ENCODE data around the gene TOP2A. TPM values are rescaled to one million over a fixed set of nuclear protein-coding genes. Genes with fewer than 3 reads are reported as not detected.

The TOP2A gene
- total RNA-seq, 6 experiments from 2014 or later = 0.22 to 7.3 (median 3.0) TPM

- H3K27me3 ChIP-seq = no peaks in the 10 kb centered on the region
- intact Hi-C loops (cut with DNase I) = loop anchor here in 1 of 2 donors (10.0 kb wide), 1 partner anchor 119 kb away; no protein-coding TSS in a partner anchor
- no peak for DNase-seq
Measured at GRCh38 chr17:40366076-40366860, 51.4 kb downstream of the TOP2A start.

GRCh38 chr17:40364906-40365305, 52.8 kb downstream of the TOP2A start:
- 87% methylated on average over 4 of the region's 9 CpGs for WGBS (ENCODE audit: insufficient coverage, low coverage, low lambda C conversion rate, missing lambda C conversion rate)
- intact Hi-C loops (cut with DNase I) = loop anchor here in 1 of 2 donors (10.0 kb wide), 1 partner anchor 120 kb away; no protein-coding TSS in a partner anchor

More at GRCh38 chr17:40366076-40366860, 51.4 kb downstream of the TOP2A start:
- H3K36me3 ChIP-seq = no peaks in the 10 kb centered on the region
- TF ChIP-seq POLR2A (IDR thresholded peaks at IDR 0.05) = no peak
- no peak for TF ChIP-seq CTCF (IDR thresholded peaks at IDR 0.05)
- no peaks in the 10 kb centered on the region for H3K4me1 ChIP-seq
- no peak overlapping the region for H3K4me3 ChIP-seq
- no peak overlapping the region for H3K27ac ChIP-seq
- 91% methylated on average over 4 of the region's 18 CpGs for WGBS (ENCODE audit: insufficient coverage, low coverage, low lambda C conversion rate, missing lambda C conversion rate)
- no peak for ATAC-seq
- no peaks in the 10 kb centered on the region for H3K9me3 ChIP-seq

GRCh38 chr17:40364121-40364861, 53.4 kb downstream of the TOP2A start, which contains the start of gene GJD3:
GJD3 (minus strand) TSS chr17:40364737; CDS start chr17:40363815, 922 bp downstream.
- intact Hi-C loops (cut with DNase I) = loop anchor here in 1 of 2 donors (10.0 kb wide), 1 partner anchor 121 kb away; no protein-coding TSS in a partner anchor
- TF ChIP-seq CTCF (IDR thresholded peaks at IDR 0.05) = no peak
- TF ChIP-seq POLR2A (IDR thresholded peaks at IDR 0.05) = no peak
- Histone ChIP-seq H3K27ac (no peak within 1 kb of the TSS), H3K36me3 (no peaks in the 10 kb centered on the region), H3K4me1 (no peaks in the 10 kb centered on the region), H3K4me3 (peak within 1 kb of the TSS; percentile 49 to 64 (median 55)), H3K9me3 (no peaks in the 10 kb centered on the region), H3K27me3 (no peaks in the 10 kb centered on the region)
- DNase-seq = no peak
- WGBS (ENCODE audit: insufficient coverage, low coverage, low lambda C conversion rate, missing lambda C conversion rate) = 53% methylated on average over 16 of the region's 22 CpGs
- ATAC-seq = peak in 2 of 4 donors; percentile 3 to 6

More at GRCh38 chr17:40364906-40365305, 52.8 kb downstream of the TOP2A start:
- Histone ChIP-seq H3K9me3 (no peaks in the 10 kb centered on the region), H3K27ac (no peak overlapping the region), H3K4me1 (no peaks in the 10 kb centered on the region), H3K36me3 (no peaks in the 10 kb centered on the region), H3K4me3 (no peak overlapping the region), H3K27me3 (no peaks in the 10 kb centered on the region)
- no peak for ATAC-seq
- no peak for TF ChIP-seq POLR2A (IDR thresholded peaks at IDR 0.05)
- TF ChIP-seq CTCF (IDR thresholded peaks at IDR 0.05) = no peak
- DNase-seq = no peak

- no peaks in the 10 kb centered on the region for H3K9me3 ChIP-seq
- H3K27me3 ChIP-seq = no peaks in the 10 kb centered on the region
- H3K4me1 ChIP-seq = peaks cover 0 to 3% (median 1%) of the 10 kb centered on the region in 4 donors
- DNase-seq (peak in 2 of 3 donors; percentile 48 to 60), ATAC-seq (peak; percentile 11 to 61 (median 46))
- no peaks in the 10 kb centered on the region for H3K36me3 ChIP-seq
- intact Hi-C loops (cut with DNase I) = loop anchor here in 1 of 2 donors (10.0 kb wide), 1 partner anchor 122 kb away; no protein-coding TSS in a partner anchor
- no peak overlapping the region for H3K27ac ChIP-seq
- 0% methylated on average over 4 of the region's 91 CpGs for WGBS (ENCODE audit: insufficient coverage, low coverage, low lambda C conversion rate, missing lambda C conversion rate)
- H3K4me3 ChIP-seq = peak overlapping the region; percentile 49 to 64 (median 55)
- TF ChIP-seq CTCF (IDR thresholded peaks at IDR 0.05) (no peak), POLR2A (IDR thresholded peaks at IDR 0.05) (peak; percentile 2)
Measured at GRCh38 chr17:40363111-40363827, 54.4 kb downstream of the TOP2A start.
